ENCODE data around the gene TPST1. TPM values are rescaled to one million over a fixed set of nuclear protein-coding genes. Genes with fewer than 3 reads are reported as not detected.
"Not testable (repeated sequence)": the region's sequence is repeated elsewhere in the genome, so short reads cannot be mapped to it uniquely, and the experiment has no call there.

The TPST1 gene
- total RNA-seq, 1 experiment from 2014 or later: 62.3 TPM

DNA sequence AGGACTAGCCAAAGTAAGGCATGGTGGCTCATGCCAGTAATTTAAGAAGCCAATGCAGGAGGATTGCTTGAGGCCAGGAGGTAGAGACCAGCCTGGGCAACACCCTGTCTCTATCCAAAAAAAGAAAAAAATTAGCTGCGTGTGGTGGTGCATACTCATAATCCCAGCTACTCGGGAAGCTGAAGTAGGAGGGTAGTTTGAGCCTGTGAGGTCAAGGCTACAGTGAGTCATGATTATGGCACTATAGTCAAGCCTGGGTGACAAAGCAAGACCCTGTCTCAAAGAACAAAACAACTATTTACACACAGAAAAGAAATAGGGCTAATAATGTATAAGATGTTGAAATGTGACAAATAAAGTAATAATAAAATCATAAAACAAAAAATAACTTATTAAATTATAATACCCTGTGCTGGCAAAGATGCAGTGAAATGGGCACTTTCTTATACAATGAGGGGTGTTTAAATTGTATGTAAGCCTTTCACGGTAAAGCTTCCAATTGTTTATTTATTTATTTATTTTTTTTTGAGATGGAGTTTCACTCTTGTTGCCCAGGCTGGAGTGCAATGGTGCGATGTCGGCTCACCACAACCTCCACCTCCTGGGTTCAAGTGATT lies 175.2 kb downstream of the TPST1 start:
- peak; percentile 38 for DNase-seq (ENCODE audit: low read depth, low spot score)
- in situ Hi-C loops (cut with HindIII; ENCODE audit: low pct_unique_long_range_greater_than_20kb, low sequenced_read_pairs): no loop called here

- in situ Hi-C loops (cut with HindIII; ENCODE audit: low pct_unique_long_range_greater_than_20kb, low sequenced_read_pairs): not testable (repeated sequence)
These were observed 177.2 kb downstream of the TPST1 start for GRCh38 chr7:66382182-66382923.

GRCh38 chr7:66385191-66385905 lies 180.2 kb downstream of the TPST1 start:
- in situ Hi-C loops (cut with HindIII; ENCODE audit: low pct_unique_long_range_greater_than_20kb, low sequenced_read_pairs); DNase-seq (ENCODE audit: low read depth, low spot score): not testable (repeated sequence)

More at GRCh38 chr7:66382182-66382923, 177.2 kb downstream of the TPST1 start:
- not testable (repeated sequence) for DNase-seq (ENCODE audit: low read depth, low spot score)

- DNase-seq (ENCODE audit: low read depth, low spot score); in situ Hi-C loops (cut with HindIII; ENCODE audit: low pct_unique_long_range_greater_than_20kb, low sequenced_read_pairs): not testable (repeated sequence)
These were observed 190.0 kb downstream of the TPST1 start for GRCh38 chr7:66395128-66395571.

DNA sequence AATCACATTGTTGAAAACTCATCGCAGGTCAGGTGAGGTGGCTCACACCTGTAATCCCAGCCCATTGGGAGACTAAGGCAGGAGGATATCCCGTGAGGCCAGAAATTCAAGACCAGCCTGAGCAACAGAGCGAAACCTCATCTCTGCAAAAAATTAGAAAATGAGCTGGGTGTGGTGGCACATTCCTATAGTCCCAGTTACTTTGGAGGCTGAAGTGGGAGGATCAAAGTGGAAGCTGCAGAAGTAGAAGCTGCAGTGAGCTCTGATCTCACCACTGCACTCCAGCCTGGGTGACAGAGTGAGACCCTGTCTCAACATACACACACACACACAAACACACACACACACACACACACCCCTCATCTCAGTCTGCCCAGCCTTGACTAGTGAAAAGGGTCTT lies 190.9 kb downstream of the TPST1 start:
- in situ Hi-C loops (cut with HindIII; ENCODE audit: low pct_unique_long_range_greater_than_20kb, low sequenced_read_pairs); DNase-seq (ENCODE audit: low read depth, low spot score): not testable (repeated sequence)

DNA sequence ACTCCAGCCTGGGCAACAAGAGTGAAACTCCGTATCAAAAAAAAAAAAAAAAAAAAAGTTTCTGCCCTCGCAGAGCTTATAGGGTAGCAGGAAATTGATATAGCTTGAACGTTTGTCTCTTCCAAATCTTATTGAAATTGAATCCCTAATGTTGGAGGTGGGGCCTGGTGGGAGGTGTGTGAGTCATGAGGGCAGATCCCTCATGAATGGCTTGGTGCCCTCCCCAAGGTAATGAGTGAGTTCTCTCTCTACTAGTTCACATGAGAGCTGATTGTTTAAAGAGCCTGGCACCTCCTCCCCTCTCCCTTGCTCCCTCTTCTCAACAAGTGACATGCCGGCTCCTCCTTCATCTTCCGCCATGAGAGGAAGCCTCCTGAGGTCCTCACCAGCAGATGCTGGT lies 193.7 kb downstream of the TPST1 start:
- in situ Hi-C loops (cut with HindIII; ENCODE audit: low pct_unique_long_range_greater_than_20kb, low sequenced_read_pairs); DNase-seq (ENCODE audit: low read depth, low spot score): not testable (repeated sequence)

GRCh38 chr7:66399566-66399965 lies 194.4 kb downstream of the TPST1 start:
- DNase-seq (ENCODE audit: low read depth, low spot score): peak; percentile 19
- in situ Hi-C loops (cut with HindIII; ENCODE audit: low pct_unique_long_range_greater_than_20kb, low sequenced_read_pairs): no loop called here

GRCh38 chr7:66400400-66400799 lies 195.3 kb downstream of the TPST1 start:
- no peak for DNase-seq (ENCODE audit: low read depth, low spot score)
- in situ Hi-C loops (cut with HindIII; ENCODE audit: low pct_unique_long_range_greater_than_20kb, low sequenced_read_pairs): no loop called here

- in situ Hi-C loops (cut with HindIII; ENCODE audit: low pct_unique_long_range_greater_than_20kb, low sequenced_read_pairs); DNase-seq (ENCODE audit: low read depth, low spot score): not testable (repeated sequence)
These were observed 196.0 kb downstream of the TPST1 start for GRCh38 chr7:66401126-66401525.

DNA sequence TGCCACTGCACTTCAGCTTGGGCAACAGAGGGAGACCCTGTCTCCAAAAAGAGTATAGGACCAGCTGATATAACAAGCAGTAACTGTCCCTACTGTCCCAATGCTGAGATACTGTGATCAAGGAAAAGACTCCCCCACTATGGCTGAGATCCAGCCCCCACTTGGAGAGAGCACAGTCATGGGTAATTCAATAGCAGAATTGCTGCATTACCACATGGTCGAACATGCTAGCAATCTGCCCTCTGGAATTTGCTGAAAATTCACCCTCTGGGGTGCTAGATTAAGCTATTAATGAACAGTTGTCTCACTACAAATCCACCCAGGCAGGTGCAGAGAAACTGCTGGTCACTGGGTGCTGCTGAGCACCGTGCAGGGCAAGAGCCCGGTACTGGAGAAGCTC lies 196.8 kb downstream of the TPST1 start:
- in situ Hi-C loops (cut with HindIII; ENCODE audit: low pct_unique_long_range_greater_than_20kb, low sequenced_read_pairs); DNase-seq (ENCODE audit: low read depth, low spot score): not testable (repeated sequence)

DNA sequence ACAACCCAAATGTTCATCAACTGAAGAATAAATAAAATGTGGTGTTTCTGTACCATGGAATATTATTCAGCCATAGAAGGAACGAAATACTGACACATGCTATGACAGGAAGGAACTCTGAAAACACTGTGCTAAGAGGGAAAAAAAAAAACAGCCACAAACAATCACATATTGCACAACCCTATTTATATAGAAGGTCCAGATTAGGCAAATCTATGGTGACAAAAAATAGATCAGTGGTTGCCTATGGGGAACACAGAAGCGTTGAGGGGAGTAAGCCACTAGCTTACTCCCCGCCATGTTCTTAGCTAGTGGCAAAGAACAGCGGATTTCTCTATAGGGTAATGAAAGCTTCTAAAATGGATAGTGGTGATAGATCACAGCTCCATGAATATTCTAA lies 198.4 kb downstream of the TPST1 start:
- DNase-seq (ENCODE audit: low read depth, low spot score): no peak
- in situ Hi-C loops (cut with HindIII; ENCODE audit: low pct_unique_long_range_greater_than_20kb, low sequenced_read_pairs): no loop called here

- in situ Hi-C loops (cut with HindIII; ENCODE audit: low pct_unique_long_range_greater_than_20kb, low sequenced_read_pairs): no loop called here
- no peak for DNase-seq (ENCODE audit: low read depth, low spot score)
These were observed 204.4 kb downstream of the TPST1 start for GRCh38 chr7:66409493-66409892.

Small RNA genes within 50 kb of the gene (small RNA-seq; reads per million reads assigned to genes)
- gene RNU6-313P: 0 reads per million in 2 experiments

Other genes with a start within 250 kb of the TPST1 start
- 57.7 and 68.7 TPM in 2 replicates for gene GUSB, start 223.1 kb upstream of the TPST1 start, total RNA-seq (2014; rRNA removed; shearing (Covaris generic))
- gene ASL, start 129.5 kb upstream of the TPST1 start, total RNA-seq (2014; rRNA removed; shearing (Covaris generic)): 28.0 and 31.8 TPM in 2 replicates
- 38.3 and 45.4 TPM in 2 replicates for gene CRCP, start 90.5 kb upstream of the TPST1 start, total RNA-seq (2014; rRNA removed; shearing (Covaris generic))